Transverse colon (tissue), 4 donors: ENCODE results near the gene XRCC4. TPM values are rescaled to one million over a fixed set of nuclear protein-coding genes. Genes with fewer than 3 reads are reported as not detected.

Source experiments
- DNase-seq: peaks from one replicate; pipeline ENCODE4 v3.0.0-alpha.2; 2019
- H3K27ac ChIP-seq, 4 donors: fragments of 200-600 bp; sonication (generic); 2 replicates each; pipeline ENCODE4 v1.5.1; 2016 to 2018; ENCODE audit warnings: inconsistent platforms in 4 of 4
- H3K27me3 ChIP-seq: fragments of 200-600 bp; sonication (generic); 2 replicates; pipeline ENCODE4 v1.5.1; 2017; ENCODE audit warnings: inconsistent platforms
- H3K36me3 ChIP-seq, 4 donors: fragments of 200-600 bp; sonication (generic); 2 replicates each; pipeline ENCODE4 v1.5.1; 2017 to 2019; ENCODE audit warnings: inconsistent platforms in 4 of 4
- H3K4me1 ChIP-seq, 4 donors: fragments of 200-600 bp; sonication (generic); 2 replicates each; pipeline ENCODE4 v1.5.1; 2017 to 2020; ENCODE audit warnings: inconsistent platforms in 4 of 4
- H3K4me3 ChIP-seq, 4 donors: fragments of 200-600 bp; sonication (generic); 1 replicate in 1 of 4; 2 replicates in 3 of 4; pipeline versions ENCODE4 v1.5.1 to v1.6.1; 2017 to 2019; ENCODE audit warnings: inconsistent platforms in 4 of 4
- H3K9me3 ChIP-seq, 2 donors: fragments of 200-600 bp; sonication (generic); 2 replicates each; pipeline ENCODE4 v1.5.1; 2017 to 2019; ENCODE audit warnings: inconsistent platforms in 2 of 2
- CTCF ChIP-seq, 5 experiments: fragments of 200-600 bp in 3 of 5; fragments of 450-650 bp in 2 of 5; sonication (generic) in 3 of 5; IDR thresholded peaks; 1 replicate in 2 of 5; 2 replicates in 3 of 5; pipeline ENCODE4 v1.5.1; 2016 to 2017; ENCODE audit warnings: antibody characterized with exemption in 5 of 5, inconsistent platforms in 3 of 5, mild to moderate bottlenecking in 2 of 5, moderate library complexity in 1 of 5
- EP300 ChIP-seq: sonication (generic); formaldehyde crosslinking; IDR thresholded peaks from one replicate; pipeline ENCODE4 v1.6.1; 2017; ENCODE audit warnings: antibody characterized with exemption, low read depth
- POLR2A ChIP-seq: fragments of 450-650 bp; IDR thresholded peaks from one replicate; pipeline ENCODE4 v1.6.1; 2016; ENCODE audit warnings: antibody characterized with exemption, mild to moderate bottlenecking, moderate library complexity
- POLR2AphosphoS5 ChIP-seq, 3 donors: sonication (generic); formaldehyde crosslinking; IDR thresholded peaks; one replicate each; pipeline ENCODE4 v1.6.1; 2016; ENCODE audit warnings: antibody characterized with exemption in 3 of 3
- WGBS, 2 donors: methylation state at CpG; one replicate each; pipeline ENCODE4 v1.1.5; 2018; ENCODE audit warnings: low coverage in 1 of 2; 5-methylcytosine and 5-hydroxymethylcytosine counted together
- in situ Hi-C, 4 donors: fragments of 200-750 bp; cut with MboI; loops; one replicate each; pipeline versions ENCODE4 v1.15.0 to v1.15.1; 2017; ENCODE audit warnings: low sequenced_read_pairs in 3 of 4, low pct_ligation_motif_present in 1 of 4, low pct_unique_long_range_greater_than_20kb in 1 of 4
- intact Hi-C: fragments of 100-400 bp; cut with DNase I; formaldehyde crosslinking; loops from one replicate; pipeline ENCODE4 v1.15.1; 2023; ENCODE audit warnings: low total_unique reads
- total RNA-seq, 4 donors: library from RNA; depleted of rRNA; stranded (reverse); fragments of >200 nt; gene quantifications; one replicate each; pipeline ENCODE4 v1.1.0, GENCODE V29; 2016

Gene XRCC4
- total RNA-seq, 4 donors from 2014 or later: 0.60 to 8.1 (median 7.3) TPM; not detected in 1

- H3K9me3 ChIP-seq: no peaks in the 10 kb centered on the region
- WGBS, 2 donors: 77 to 100% methylated on average over 2 of the region's 2 CpGs
- intact Hi-C loops (no loop called here), in situ Hi-C loops (no loop called here)
- peaks cover 0 to 6% (median 2%) of the 10 kb centered on the region in 4 donors for H3K4me1 ChIP-seq
- H3K27ac ChIP-seq: no peak overlapping the region
- no peak for DNase-seq
- TF ChIP-seq POLR2AphosphoS5 (IDR thresholded peaks at IDR 0.05) (no peak), EP300 (no peak), POLR2A (no peak), CTCF (IDR thresholded peaks at IDR 0.05) (no peak)
- H3K4me3 ChIP-seq: no peak overlapping the region
- no peaks in the 10 kb centered on the region for H3K36me3 ChIP-seq
- H3K27me3 ChIP-seq: no peaks in the 10 kb centered on the region
Observed at GRCh38 chr5:83142526-83142925, 65.2 kb downstream of the XRCC4 start.

GRCh38 chr5:83145241-83145640, 67.9 kb downstream of the XRCC4 start:
- H3K27me3 ChIP-seq: no peaks in the 10 kb centered on the region
- no peak overlapping the region for H3K27ac ChIP-seq
- no peak for TF ChIP-seq POLR2AphosphoS5 (IDR thresholded peaks at IDR 0.05)
- TF ChIP-seq POLR2A: no peak
- TF ChIP-seq EP300: no peak
- H3K4me3 ChIP-seq: no peak overlapping the region
- DNase-seq: no peak
- H3K36me3 ChIP-seq: no peaks in the 10 kb centered on the region
- intact Hi-C loops (no loop called here), in situ Hi-C loops (no loop called here)
- H3K9me3 ChIP-seq: no peaks in the 10 kb centered on the region
- H3K4me1 ChIP-seq: peaks cover 0 to 6% (median 2%) of the 10 kb centered on the region in 4 donors

- in situ Hi-C loops: no loop called here
- no peaks in the 10 kb centered on the region for H3K27me3 ChIP-seq
- intact Hi-C loops: no loop called here
- H3K36me3 ChIP-seq: no peaks in the 10 kb centered on the region
- TF ChIP-seq CTCF (IDR thresholded peaks at IDR 0.05) (no peak), POLR2A (no peak), POLR2AphosphoS5 (IDR thresholded peaks at IDR 0.05) (no peak), EP300 (no peak)
- DNase-seq: no peak
- peaks cover 0 to 6% (median 2%) of the 10 kb centered on the region in 4 donors for H3K4me1 ChIP-seq
- no peak overlapping the region for H3K4me3 ChIP-seq
- H3K27ac ChIP-seq: no peak overlapping the region
- no peaks in the 10 kb centered on the region for H3K9me3 ChIP-seq
Observed at GRCh38 chr5:83145882-83146331, 68.6 kb downstream of the XRCC4 start.

- Histone ChIP-seq H3K27ac (no peak overlapping the region), H3K36me3 (no peaks in the 10 kb centered on the region), H3K4me3 (no peak overlapping the region), H3K27me3 (no peaks in the 10 kb centered on the region), H3K4me1 (peaks cover 0 to 6% (median 2%) of the 10 kb centered on the region in 4 donors), H3K9me3 (no peaks in the 10 kb centered on the region)
- TF ChIP-seq POLR2AphosphoS5 (IDR thresholded peaks at IDR 0.05) (no peak), POLR2A (no peak), CTCF (IDR thresholded peaks at IDR 0.05) (no peak), EP300 (no peak)
- DNase-seq: no peak
- WGBS, 2 donors: 76 to 88% methylated on average over 4 of the region's 4 CpGs
- intact Hi-C loops (no loop called here), in situ Hi-C loops (no loop called here)
Observed at GRCh38 chr5:83146441-83146840, 69.1 kb downstream of the XRCC4 start.

- in situ Hi-C loops (no loop called here), intact Hi-C loops (no loop called here)
- no peak for DNase-seq
- no peak overlapping the region for H3K27ac ChIP-seq
- TF ChIP-seq EP300 (no peak), POLR2AphosphoS5 (IDR thresholded peaks at IDR 0.05) (no peak), CTCF (IDR thresholded peaks at IDR 0.05) (no peak), POLR2A (no peak)
- WGBS, 2 donors: 96 to 99% methylated on average over 4 of the region's 4 CpGs
- no peaks in the 10 kb centered on the region for H3K36me3 ChIP-seq
- H3K4me1 ChIP-seq: peaks cover 0 to 6% (median 2%) of the 10 kb centered on the region in 4 donors
- H3K9me3 ChIP-seq: no peaks in the 10 kb centered on the region
- H3K27me3 ChIP-seq: no peaks in the 10 kb centered on the region
- no peak overlapping the region for H3K4me3 ChIP-seq
Observed at GRCh38 chr5:83147593-83147992, 70.2 kb downstream of the XRCC4 start.
